Ishikawa (cell line): ENCODE results near the gene ZNF592.

Experiments used
- CREB1 ChIP-seq: IDR thresholded peaks from 2 replicates; pipeline ENCODE4 v1.6.1; 2012; ENCODE audit warnings: low read depth
- EP300 ChIP-seq: IDR thresholded peaks from 2 replicates; pipeline ENCODE4 v1.6.1; 2012; ENCODE audit warnings: borderline replicate concordance
- RAD21 ChIP-seq: IDR thresholded peaks from 2 replicates; pipeline ENCODE4 v1.6.1; 2012; ENCODE audit warnings: low read depth
- REST ChIP-seq: IDR thresholded peaks from 2 replicates; pipeline ENCODE4 v1.6.1; 2012; ENCODE audit warnings: low read depth, mild to moderate bottlenecking
- TAF1 ChIP-seq: IDR thresholded peaks from 2 replicates; pipeline ENCODE4 v1.6.1; 2012; ENCODE audit warnings: low read depth, mild to moderate bottlenecking
- YY1 ChIP-seq: IDR thresholded peaks from 2 replicates; pipeline ENCODE4 v1.6.1; 2012; ENCODE audit warnings: low read depth

- TF ChIP-seq REST (no peak), TAF1 (no peak), CREB1 (no peak), YY1 (no peak), RAD21 (no peak), EP300 (no peak)
Measured at GRCh38 chr15:84846269-84846668, 97.9 kb downstream of the ZNF592 start.
